ENCODE results near the gene ZNF138.
"Not testable (repeated sequence)": the region's sequence is repeated elsewhere in the genome, so short reads cannot be mapped to it uniquely, and the experiment has no call there.

ZNF138 gene

DNA sequence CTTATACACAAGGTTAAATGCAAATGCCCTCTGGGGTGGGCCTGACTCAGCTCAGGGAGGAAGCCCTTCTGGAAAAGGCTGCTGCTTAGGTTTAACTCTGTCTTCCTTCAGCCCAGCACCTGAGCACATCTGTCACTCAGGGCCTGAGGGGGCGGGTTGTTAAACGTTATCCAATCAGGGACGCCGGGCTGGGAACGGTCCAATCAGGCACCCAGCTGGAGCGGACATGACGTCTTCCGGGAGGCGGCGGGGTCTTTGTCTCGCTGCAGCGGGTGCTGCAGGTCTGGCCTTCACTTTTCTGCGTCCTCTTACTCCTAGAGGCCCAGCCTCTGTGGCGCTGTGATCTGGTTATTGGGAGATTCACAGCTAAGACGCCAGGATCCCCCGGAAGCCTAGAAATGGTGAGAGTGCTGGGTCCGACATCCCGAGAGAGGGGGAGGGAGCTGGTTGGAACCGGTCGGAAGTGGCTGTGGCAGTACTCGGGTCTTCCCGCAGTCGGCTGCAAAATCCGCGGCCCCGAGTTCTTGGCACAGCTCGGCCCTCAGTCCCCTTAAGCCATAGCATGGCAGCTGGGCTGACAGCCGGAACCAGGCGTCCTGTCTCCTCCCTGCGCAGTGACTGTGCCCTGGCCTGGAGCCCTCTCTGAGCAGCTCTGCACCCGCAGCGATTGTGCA, at the start of gene ZNF138:
Gene ZNF138, plus strand, starts transcription at position 258 of the 674 bp plus-strand sequence. Its CDS starts 141 bp downstream, at position 399.
- peak; percentile 96 for DNase-seq

- no peak for DNase-seq
These were observed 49.5 kb upstream of the ZNF138 start for GRCh38 chr7:64744680-64745079.

DNA sequence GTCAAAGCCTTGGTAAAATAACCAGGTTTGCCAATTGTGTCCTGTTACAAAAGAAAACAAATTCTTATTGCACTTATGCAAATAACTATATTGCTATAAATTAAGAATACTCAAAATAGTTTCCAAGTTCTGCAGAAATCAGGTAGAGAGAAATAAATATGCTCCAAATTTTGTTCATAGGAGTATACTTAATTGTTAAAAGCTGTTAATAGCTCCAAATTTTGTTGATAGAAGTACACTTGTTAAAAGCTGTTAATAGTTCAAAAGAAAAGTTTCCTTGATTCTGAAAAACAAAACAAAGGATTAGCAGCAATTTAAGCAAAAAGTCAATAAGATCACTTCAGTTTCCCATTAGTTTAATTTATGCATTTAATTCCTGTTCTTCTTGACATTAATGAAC, 46.4 kb upstream of the ZNF138 start:
- DNase-seq, result no peak

DNA sequence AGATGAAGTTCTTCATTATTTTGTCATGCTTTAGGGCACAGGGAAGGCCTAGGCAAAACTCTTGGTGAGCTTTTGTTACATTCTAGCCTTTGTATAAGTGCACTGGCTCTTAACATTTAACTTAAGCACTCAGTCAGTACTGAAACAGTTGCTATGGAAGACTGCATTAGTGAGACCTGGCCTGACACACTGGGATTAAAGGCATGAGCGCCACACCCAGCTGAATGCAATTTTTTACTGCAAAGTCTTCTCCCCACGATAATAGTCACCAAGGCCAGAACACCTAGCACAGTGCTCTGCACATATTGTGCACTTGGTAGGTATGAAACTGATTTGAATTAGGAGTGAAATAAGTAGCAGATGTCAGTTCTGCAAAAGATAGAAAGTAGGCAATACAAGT, 41.2 kb upstream of the ZNF138 start:
- DNase-seq, result no peak

GRCh38 chr7:64755865-64756264, 38.4 kb upstream of the ZNF138 start:
- DNase-seq, result no peak

DNA sequence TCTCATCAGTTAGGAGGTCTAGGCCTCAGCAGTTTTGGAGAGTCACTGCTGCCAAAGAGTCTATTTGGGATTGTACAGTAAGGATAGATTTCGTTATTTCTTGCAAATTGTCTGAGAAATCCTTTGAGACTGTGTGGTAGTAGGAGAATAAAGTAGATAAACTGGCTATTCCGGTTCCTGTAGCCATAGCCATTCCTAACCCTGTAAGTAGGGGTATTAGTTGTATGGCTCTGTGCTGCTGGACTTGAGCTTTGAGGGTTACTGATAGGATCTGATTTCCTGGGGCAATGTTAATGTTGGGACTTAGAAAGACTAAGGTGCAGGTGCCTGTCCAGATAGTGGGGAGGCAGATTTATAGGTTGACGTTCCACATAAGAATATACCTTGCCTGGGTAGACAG, 36.1 kb upstream of the ZNF138 start:
- DNase-seq, result no peak

DNA sequence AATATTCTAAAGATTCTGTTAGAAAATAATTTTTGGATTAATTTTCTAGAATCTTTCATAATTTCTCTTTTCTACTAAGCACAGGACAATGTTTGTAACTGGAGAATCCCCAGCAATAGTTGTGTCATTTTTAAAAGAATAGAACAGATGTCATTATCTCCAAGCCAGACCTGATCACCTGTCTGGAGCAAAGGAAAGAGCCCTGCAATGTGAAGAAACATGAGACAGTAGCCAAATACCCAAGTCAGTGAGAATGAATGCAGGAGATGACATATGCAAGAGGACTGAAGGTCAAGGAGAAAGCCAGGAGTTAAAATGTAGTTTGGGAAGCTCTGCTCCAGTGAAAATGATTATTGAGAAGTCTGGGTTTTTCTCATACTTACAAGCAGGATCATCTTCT, 25.4 kb upstream of the ZNF138 start:
- no peak for DNase-seq

- no peak for DNase-seq
These were observed 19.9 kb upstream of the ZNF138 start for GRCh38 chr7:64774204-64774842.

GRCh38 chr7:64775289-64775688, 18.9 kb upstream of the ZNF138 start:
- no peak for DNase-seq

DNA sequence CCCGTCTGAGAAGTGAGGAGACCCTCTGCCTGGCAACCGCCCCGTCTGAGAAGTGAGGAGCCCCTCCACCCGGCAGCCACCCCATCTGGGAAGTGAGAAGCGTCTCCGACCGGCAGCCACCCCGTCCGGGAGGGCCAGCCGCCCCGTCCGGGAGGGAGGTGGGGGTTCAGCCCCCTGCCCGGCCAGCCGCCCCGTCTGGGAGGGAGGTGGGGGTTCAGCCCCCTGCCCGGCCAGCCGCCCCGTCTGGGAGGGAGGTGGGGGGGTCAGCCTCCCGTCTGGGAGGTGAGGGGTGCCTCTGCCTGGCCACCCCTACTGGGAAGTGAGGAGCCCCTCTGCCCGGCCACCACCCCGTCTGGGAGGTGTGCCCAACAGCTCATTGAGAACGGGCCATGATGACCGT, 9.4 kb upstream of the ZNF138 start:
- DNase-seq, result not testable (repeated sequence)

GRCh38 chr7:64787295-64787694, 6.9 kb upstream of the ZNF138 start:
- DNase-seq, result no peak

DNA sequence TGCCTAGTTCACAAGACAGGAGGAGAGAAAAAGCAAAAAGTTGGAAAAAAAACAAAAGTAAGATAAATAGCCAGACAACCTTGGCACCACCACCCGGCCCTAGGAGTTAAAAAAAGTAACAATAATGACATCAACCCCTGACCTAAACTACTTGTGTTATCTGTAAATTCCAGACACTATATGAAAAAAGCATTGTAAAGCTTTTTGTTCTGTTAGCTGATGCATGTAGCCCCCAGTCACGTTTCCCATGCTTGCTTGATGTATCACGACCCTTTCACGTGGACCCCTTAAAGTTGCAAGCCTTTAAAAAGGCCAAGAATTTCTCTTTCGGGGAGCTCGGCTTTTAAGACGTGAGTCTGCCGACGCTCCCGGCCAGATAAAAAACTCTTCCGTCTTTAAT, 5.0 kb upstream of the ZNF138 start:
- DNase-seq, result not testable (repeated sequence)

- no peak for DNase-seq
These were observed 997 bp upstream of the ZNF138 start for GRCh38 chr7:64793106-64793755.

- DNase-seq, result no peak
These were observed 948 bp downstream of the ZNF138 start for GRCh38 chr7:64795176-64795575.

DNA sequence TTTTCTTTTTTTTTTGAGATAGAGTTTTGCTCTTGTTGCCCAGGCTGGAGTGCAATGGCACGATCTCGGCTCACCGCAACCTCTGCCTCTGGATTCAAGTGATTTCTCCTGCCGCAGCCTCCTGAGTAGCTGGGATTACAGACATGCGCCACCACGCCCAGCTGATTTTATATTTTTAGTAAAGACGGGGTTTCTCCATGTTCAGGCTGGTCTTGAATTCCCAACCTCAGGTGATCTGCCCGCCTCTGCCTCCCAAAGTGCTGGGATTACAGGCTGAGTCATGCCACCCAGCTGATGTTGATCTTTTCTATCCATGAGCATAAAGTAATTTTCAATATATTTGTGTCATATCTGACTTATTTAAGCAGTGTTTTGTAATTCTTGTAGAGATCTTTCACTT, 4.9 kb downstream of the ZNF138 start:
- DNase-seq, result not testable (repeated sequence)

GRCh38 chr7:64802699-64803098, 8.5 kb downstream of the ZNF138 start:
- no peak for DNase-seq

DNA sequence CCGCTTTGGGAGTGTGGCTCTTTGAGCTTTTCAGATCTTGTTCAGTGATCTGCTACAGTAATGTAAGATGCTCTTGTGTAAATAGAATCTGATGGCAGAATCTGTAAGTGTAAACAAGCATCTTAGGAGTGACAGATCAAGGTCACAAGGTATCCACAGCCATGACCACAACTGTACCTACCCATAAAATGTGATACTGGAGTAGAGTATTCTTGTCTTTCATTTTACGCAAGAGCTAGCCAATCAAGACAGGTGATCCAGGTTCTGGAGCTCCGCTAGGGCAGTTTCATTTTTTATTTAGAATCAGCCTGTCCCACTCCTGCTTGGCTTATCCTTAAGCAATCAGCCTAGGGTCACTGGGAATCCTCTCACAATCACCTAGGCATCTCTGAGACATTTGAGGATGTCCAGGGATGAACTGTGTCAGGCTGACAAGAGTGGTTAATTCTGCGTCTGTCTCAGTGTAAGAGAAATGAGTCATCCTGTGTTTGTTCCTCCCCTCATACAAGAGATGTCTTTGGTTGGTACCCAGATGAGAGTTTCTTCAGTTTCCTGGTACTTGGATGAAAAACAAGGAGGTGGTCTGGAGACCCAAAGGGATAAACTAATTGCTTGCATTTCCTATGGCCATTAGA, 13.6 kb downstream of the ZNF138 start:
- DNase-seq, result no peak

GRCh38 chr7:64811767-64812166, 17.5 kb downstream of the ZNF138 start:
- DNase-seq, result no peak

DNA sequence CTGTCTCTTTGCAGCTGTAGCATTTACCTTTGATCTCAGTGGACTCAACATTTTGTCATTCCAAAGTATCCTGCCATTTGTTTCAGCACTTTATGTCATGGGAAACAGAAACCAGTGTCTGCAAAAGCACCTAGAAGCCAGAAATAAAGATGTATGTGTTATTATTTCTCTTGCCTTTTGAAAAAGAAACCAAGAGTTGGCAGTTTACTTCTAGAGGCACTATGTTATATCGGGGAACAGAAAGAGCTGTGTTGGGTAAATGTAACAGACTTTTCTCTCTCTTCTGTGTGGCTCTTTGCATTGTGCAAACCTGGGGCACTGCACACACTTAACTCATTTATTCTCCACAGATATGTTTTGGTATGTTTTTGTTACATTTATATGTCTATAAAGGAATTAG, 36.7 kb downstream of the ZNF138 start:
- no peak for DNase-seq

GRCh38 chr7:64832136-64832535, 37.9 kb downstream of the ZNF138 start:
- no peak for DNase-seq

GRCh38 chr7:64834989-64835388, 40.8 kb downstream of the ZNF138 start:
- no peak for DNase-seq

GRCh38 chr7:64835856-64836255, 41.6 kb downstream of the ZNF138 start:
- DNase-seq, result not testable (repeated sequence)

GRCh38 chr7:64838051-64838450, 43.8 kb downstream of the ZNF138 start:
- not testable (repeated sequence) for DNase-seq

DNA sequence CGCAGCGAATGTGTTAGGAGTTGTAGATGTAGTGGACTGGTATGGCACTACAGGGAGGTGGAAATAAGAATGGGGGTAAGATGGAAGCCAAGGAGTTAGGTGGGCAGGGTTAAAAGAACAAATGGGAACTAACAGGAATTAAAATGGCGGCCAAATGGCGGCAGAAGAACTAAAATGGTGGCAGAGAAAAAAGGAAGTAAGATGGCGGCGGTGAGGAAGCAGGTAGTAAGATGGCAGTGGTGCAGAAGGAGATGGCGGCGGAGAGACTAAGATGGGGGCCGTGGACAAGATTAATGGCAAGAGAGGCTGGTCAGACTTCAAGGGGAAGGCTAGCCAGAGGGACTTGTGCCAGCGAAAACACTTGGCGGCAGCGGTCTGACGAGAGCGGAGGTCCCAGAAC, 44.5 kb downstream of the ZNF138 start:
- no peak for DNase-seq
